Measurements from ENCODE around the gene BZW2.

The BZW2 gene

DNA sequence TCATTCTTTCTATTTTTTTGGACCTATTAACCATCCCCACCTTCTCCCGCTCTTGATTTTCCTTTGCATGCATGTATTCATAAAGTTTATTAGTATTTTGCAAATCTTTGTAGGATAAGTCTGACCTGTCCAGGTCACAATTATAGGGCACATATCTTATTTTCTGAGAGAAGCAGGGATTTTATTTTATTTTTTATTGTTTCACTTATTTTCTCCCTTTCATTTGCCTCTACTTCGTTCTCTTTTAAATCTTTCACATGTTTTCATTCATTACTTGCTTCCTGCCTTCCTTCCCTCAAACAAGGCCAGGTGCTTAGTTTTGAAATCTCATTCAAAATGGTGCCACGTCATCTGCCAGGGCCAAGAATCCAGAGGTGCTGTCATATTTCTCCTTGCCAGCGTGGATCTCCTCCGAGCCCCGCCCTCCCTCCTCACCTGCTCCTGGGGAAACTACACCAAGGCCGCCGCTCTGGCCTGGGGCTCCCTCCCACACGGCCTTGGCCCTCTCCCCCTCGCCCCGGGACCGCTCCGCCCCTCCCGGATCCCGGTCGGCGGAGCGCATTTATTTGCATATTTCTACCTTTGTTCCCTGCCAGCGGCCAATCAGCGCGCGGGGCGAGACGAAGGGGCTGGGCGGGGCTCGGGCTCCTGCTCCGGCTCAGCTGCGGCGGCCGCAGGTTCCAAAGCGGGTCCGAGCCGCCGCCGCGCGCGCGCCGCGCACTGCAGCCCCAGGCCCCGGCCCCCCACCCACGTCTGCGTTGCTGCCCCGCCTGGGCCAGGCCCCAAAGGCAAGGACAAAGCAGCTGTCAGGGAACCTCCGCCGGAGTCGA is 107.3 kb downstream of the BZW2 start, which contains the start of gene TSPAN13:
TSPAN13 (plus strand) TSS at position 654 of the 830 bp plus-strand sequence. CDS start 213 bp downstream, outside the sequence.
- peak; percentile 14 for DNase-seq (ENCODE audit: low spot score)

DNA sequence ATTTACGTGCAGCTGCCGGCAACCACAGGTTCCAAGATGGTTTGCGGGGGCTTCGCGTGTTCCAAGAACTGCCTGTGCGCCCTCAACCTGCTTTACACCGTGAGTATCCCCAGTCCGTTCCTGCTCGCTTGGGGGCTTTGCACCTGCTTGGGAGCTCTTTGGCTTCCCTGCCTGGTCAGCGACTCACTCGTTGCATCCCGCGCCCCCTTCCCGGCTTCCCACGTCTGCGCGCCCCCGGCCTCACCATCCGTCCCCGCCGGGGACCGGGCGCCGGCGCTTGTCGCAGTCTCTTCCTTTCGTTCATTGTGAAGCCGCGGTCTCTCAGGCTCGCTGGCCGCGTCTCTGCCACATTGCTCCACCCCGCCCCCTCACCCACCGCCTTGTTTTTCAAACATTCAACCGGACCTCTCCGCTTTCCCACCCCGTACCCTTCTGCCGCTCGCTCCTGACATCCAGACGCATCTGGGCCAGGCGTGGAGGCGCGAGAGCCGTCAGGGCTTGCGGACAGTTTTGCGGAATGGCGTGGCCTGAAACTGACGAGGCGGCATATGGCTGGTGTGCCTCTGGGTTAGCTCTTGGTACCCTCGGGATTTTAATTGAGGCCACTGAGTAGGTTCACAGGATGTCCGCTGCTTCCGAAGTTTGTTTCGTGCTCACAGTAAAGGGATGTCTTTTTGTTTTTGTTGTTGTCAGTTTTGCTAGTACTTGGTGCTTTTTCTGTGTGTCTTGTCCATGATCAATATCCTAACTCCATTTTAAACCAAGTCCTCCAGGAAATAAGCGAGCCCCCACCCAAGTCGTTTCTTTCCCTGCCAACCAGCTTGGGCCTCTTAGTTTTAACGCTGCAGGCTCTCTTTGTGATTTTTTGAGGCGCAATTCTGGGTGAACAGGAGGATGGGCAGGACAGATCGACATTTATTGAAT is 108.2 kb downstream of the BZW2 start:
- no peak for DNase-seq (ENCODE audit: low spot score)

DNA sequence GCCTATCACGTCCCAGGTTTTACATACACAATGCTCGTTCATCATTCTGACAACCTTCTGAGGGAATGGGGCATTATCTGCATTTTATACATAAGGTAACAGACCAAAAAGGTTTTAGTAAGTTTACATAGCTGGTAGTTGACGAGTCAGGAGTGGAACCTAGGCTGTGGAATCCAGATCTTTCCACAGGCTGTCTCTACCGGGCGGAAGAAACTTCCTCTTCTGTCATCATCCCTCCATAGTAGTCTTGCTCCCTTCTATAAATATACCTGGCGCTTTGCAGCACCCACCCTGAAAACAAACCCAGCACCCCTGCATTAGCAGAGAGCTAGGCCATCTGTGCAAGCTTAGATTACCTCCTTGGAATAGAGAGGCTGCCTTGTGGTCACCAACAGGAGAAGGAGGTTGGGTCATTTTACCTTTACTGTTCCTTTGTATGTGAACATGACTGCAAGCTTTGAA is 108.9 kb downstream of the BZW2 start:
- DNase-seq (ENCODE audit: low spot score) = peak; percentile 6

DNA sequence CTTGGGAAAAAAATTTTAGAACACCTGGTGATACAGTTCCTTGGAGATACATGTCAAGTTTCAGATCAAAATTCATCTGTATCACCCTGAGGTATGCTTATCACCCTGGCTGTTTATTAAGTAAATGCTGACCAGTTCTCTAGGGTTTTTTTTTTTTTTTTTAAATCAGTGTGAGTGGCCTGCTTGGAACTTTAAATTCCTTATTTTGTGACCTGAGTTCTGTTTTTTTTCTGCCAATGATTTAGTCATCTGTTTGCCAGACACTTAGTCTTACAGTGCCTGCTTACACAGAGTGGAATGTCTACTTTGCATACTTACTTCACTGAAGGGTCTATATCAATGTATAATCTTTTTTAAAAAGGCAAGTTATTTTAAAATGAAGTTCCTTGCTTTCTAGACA is 109.4 kb downstream of the BZW2 start:
- DNase-seq (ENCODE audit: low spot score) = no peak
